NCI-H146 treated with DMSO at 0.1 percent for 48 hours (cell line): ENCODE results near the gene NOL4L.

Experiments
- DNase-seq: peaks from one replicate; lab custom pipeline; 2025; ENCODE audit not compliant: unreplicated experiment; lab: John Stamatoyannopoulos, UW

Gene NOL4L

GRCh38 chr20:32543570-32544259 lies 41.4 kb downstream of the NOL4L start:
- DNase-seq, result no peak

- no peak for DNase-seq
Observed at GRCh38 chr20:32542259-32542615, 42.9 kb downstream of the NOL4L start.

GRCh38 chr20:32541323-32542258 lies 43.5 kb downstream of the NOL4L start:
- no peak for DNase-seq

- DNase-seq, result no peak
Observed at GRCh38 chr20:32539817-32540675, 45.1 kb downstream of the NOL4L start.

- DNase-seq, result no peak
Observed at GRCh38 chr20:32539026-32539816, 45.9 kb downstream of the NOL4L start.

GRCh38 chr20:32538526-32538939 lies 46.6 kb downstream of the NOL4L start:
- no peak for DNase-seq

- no peak for DNase-seq
Observed at GRCh38 chr20:32537657-32538525, 47.2 kb downstream of the NOL4L start.

GRCh38 chr20:32536851-32537656 lies 48.1 kb downstream of the NOL4L start:
- peak; percentile 95 for DNase-seq

- DNase-seq, result peak; percentile 99
Observed at GRCh38 chr20:32535953-32536823, 48.9 kb downstream of the NOL4L start.

GRCh38 chr20:32535316-32535952 lies 49.7 kb downstream of the NOL4L start:
- peak; percentile 90 for DNase-seq

- no peak for DNase-seq
Observed at GRCh38 chr20:32534661-32535240, 50.4 kb downstream of the NOL4L start.

GRCh38 chr20:32533732-32534131 lies 51.4 kb downstream of the NOL4L start:
- no peak for DNase-seq

GRCh38 chr20:32532246-32532645 lies 52.9 kb downstream of the NOL4L start:
- no peak for DNase-seq

GRCh38 chr20:32528905-32529670 lies 56.0 kb downstream of the NOL4L start:
- no peak for DNase-seq

- no peak for DNase-seq
Observed at GRCh38 chr20:32528171-32528891, 56.8 kb downstream of the NOL4L start.
